Cortex of kidney (tissue), 1 donor: Measurements from ENCODE around the gene SBNO2.

ENCODE experiments used
- DNase-seq: peaks from one replicate; lab custom pipeline; 2025; lab: John Stamatoyannopoulos, UW

SBNO2 gene

DNA sequence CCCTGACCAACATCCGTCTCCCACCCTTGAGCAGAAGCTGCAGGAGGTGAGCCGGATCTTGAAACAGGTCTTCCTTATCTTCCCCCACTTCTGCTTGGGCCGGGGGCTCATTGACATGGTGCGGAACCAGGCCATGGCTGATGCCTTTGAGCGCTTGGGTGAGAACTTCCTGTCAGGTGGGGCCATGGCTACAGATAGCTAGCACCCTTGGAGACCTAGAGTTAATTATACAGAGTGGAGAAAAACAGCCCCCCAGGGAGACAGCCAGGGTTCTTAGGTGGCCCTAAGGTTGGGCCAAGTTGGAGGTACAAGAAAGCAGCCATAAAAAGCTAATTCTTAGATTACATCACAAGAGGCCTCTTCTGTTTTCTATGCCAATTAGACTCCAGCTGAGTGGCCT is 116.0 kb downstream of the SBNO2 start:
- DNase-seq, result no peak
